A204.1 (cell line): Measurements from ENCODE around the gene KCNJ1.

ENCODE experiments used
- FAIRE-seq: peaks from 2 replicates; lab custom pipeline; 2012; peaks lifted over from hg19 to GRCh38; lab: Jason Lieb, UNC

Gene KCNJ1

DNA sequence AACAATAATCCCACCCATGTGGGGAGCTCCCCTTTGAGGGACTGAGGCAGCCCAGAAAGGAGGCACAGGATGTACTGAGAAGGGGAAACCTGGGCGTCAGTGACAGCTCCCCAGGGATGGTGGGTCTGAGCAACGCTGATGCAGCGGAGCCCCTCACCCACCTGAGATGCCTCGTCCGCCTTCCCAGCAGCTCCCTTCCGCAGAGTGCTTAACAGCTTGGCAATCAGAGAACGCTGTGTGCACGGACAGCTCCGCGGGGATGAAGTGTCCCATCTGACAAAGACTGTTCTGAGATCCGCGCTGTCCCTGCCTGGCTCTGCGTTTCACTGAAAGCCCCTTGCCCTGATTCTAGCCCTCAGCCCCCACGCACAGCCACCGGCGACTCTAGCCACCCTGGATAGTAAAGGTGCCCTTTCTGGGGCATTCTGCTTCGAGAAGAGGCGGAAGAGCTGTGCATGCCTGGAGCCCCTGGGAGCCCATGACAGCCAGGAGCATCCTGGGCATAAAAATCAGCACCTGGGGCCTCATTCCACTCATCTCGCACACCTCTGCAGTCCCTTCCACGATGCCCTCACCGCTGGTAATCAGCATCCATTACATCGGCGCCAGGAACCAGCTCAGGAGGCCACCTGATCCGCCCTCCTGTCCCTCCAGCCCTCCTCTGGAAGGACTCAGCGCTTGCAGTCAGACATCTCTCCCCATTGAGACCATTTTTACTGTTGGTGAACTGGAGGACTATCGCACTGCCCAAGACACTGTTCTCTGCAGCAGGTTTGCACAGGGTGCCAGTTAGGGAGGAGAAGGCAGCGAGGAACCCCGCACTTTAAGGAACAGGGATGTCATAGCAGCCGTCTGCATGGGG is 34.8 kb upstream of the KCNJ1 start:
- FAIRE-seq = no peak

DNA sequence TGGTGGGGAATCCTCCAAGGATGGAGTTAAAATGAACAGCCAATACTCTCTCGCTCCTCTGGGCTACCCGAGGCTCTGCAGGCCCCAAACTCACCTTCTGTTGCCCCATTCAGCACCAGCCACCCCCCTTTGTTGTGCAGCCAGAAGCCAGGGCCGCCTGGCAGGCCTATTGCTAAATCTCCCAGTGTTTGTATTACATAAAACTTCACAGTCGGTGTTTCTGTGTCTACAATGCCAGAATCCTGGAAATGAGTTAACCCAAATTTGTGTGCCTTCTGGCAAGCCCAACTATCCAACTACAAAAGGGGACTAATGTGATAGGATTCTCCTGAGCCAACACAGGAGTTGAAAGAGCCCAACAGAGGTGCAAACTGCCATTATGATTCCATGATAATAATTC is 33.4 kb upstream of the KCNJ1 start:
- FAIRE-seq = no peak

DNA sequence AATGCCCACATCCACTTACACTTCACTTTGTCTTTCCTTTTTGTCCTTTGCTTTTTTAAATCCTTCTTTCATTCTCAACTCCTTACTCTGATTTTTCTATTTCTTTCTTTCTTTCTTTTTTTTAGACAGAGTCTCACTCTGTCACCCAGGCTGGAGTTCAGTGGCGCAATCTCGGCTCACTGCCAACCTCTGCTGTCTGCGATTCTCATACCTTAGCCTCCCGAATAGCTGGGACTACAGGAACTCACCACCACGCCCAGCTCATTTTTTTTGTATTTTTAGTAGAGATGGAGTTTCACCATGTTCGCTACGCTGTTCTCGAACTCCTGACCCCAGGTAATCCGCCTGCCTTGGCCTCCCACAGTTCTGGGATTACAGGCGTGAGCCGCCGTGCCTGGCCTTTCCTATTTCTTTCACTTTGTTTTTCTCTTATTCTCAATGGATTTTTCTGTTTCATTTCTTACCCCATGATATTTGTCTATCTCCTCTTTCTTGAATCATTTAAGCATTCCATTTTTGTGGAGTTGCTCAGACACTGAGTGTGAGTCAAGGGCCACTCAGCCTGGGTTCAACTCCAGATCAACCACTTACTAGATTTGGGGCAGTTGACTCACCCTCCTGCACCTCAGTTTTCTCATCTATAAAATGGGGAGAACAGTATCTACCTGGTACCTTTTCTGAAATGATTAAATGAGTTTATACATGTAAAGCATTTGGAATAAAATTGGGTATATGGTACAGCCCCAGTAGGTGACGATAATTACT is 31.7 kb upstream of the KCNJ1 start:
- no peak for FAIRE-seq

DNA sequence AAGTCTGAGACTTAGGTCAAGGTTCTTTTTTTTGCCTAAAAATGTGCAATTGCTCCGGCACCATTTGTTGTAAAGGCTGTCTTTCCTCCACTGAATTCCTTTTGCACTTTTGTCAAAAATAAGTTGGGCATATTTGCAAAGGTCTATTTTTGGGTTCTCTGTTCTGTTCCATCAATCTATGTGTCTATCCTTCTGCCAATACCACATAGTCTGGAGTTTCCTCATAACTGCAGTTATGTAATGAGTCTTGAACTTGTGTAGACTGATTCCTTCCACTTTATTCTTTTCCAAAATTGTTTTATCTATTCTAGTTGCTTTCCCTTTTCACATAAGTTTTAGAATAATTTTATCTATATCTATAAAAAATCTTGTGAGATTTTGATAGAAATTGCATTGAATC is 30.7 kb upstream of the KCNJ1 start:
- FAIRE-seq = no peak

DNA sequence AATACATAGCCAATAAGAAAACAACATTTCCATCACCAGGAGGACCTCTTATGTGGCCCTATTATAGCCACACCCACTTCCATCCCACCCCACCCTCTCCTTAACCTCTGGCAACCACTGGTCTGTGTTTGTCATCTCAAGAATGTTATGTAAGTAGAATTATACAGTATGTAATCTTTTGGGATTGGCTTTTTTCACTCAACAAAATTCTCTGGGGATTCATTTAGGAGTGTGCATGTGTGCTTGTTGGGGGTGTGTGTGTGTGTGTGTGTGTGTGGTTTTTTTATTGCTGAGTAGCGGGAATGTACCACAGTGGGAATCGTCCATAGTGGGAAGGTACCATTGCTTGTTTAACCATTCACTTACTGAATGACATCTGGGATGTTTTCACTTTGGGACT is 29.3 kb upstream of the KCNJ1 start:
- no peak for FAIRE-seq

DNA sequence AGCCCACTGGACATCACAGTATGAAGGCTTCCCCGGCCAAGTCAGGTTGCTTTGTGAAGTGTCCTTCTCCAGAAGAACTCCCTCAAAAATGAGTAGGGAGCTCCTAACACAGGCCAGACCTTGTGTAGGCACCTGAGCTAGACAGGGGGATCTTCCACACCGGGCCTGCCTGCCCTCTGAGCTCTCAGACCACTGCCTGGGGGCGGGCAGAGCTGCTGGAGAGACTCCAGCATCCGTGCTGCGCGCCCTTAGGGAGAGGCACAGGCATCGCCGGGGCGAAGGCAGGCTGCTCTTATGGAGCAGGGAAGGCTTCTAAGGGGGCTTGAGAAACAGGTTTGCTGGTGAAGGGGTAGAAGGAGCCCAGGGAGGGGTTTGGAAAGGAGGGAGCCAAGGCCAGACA is 28.4 kb upstream of the KCNJ1 start:
- no peak for FAIRE-seq

DNA sequence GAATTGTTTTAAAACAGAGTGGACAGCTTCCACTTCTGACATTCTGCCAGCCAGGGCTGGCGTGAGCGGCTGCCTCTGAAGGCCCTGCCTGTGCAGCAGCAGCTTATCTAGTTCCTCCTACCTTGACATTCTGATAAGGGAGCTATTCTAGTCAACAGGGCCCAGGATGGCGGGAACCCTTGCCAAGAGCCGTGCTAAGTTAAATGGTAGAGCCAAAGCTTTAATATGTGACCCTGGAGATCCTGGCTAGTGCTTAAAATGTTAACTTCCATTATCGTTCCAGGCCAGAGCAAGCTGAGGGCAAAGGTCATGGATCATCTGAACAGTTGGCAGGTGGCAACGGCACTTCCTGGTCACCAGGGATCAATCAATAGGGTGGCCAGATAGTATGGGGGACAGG is 27.6 kb upstream of the KCNJ1 start:
- no peak for FAIRE-seq

DNA sequence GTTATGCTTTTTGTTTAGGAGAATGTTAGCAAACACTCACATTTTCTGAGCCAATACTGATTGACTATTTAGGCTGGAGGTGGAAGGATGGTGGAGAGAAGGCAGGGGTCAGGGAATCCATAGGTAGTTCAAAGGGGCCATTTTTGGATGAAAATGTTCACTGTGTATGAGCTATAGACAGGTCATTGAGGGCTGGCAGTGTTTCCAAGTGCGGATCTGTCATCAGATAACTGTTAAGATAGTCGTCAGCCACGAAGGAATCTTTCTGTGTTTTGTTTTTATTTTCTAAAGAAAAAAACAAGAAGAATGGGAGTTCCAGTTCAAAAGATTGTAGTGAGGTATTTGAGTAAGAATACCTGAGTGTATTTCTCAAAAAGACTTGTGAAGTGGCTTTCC is 27.2 kb upstream of the KCNJ1 start:
- no peak for FAIRE-seq

DNA sequence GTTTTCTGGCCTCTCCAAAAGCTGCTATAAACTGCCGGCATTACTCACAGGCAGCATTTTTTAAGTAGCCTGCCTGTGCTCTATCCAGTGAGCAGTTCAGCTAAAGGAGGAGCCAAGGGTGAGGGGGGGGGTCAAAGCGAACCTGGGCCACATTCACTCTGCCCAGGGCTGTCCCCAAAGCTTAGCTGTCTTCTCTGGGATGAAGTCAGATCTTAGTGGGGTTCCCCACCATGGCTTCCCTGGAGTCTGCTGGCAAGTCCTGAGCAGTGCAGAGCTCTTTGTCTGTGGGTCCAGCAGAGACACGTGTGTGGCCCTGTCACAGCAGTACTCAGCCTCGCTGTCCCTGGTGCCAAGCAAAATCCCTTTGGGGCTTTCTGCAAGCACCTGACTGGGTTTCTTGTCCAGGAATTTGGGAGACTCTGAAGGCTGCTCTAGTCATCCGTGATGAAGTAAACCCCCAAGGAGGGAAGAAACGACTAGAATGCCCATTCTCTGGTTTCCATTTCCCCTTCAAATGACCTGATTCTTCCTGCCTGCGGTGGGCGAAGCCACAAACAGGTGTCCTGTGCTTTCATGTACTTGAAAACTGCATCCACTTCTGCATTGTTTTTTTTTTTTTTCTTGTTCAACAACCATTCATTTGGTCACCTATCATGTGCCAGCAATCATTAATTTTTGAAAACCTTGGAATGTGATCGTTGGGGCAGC is 26.6 kb upstream of the KCNJ1 start:
- FAIRE-seq = no peak

DNA sequence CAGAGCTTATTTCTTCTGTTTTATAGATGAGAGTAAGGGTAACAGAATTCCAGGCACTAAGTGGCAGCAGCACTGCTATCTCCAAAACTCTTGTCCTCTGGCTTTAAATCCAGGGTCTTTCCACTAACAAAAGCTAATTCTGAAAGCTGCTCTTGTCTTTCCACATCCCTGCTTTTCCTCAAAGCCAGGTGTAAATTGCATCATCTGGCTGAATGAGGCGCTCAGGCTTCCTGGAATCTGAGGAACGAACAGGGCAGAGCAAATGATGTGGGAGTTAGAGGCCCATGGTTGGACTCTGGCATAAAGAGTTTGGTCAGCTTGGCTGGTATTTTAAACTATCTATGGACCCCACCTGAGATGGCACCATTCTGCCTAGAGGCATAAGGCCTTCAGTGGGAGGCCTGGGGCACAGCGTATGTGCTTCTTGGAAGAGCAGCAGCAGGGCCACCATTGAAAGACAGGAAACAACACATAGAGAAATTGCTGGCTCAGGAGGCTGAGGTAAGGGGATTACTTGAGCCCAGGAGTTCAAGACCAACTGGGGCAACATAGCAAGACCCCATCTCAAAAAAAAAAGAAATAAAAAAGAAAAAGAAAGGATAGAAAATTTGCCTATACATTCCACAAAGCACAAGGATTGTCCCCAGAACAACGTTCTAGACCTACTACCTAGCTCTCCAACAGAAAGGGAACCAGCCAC is 25.9 kb upstream of the KCNJ1 start:
- FAIRE-seq = no peak

DNA sequence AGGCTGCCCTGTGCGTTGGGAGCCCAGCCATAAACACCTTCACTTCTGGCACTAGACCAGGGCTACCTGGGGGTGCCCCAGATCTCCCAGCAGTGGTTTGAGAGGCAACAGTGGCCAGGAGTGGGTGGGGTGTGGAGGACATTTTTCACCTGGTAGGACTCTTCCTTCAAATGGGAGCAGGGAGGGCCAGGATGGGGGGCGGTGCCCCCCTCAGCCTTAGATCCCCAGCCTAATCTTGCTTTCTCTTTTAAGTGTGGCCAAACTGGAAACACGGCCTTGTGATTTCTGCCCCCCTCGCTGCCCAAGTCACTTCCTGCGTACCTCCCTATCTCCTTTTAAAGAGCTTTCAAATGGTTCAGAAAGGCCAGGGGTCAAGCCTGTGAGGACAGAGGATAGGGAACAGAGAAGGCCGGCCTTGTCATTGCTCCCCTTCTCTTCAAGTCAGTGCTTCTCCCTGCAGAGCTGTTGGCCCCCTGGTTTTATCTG is 24.9 kb upstream of the KCNJ1 start:
- no peak for FAIRE-seq

DNA sequence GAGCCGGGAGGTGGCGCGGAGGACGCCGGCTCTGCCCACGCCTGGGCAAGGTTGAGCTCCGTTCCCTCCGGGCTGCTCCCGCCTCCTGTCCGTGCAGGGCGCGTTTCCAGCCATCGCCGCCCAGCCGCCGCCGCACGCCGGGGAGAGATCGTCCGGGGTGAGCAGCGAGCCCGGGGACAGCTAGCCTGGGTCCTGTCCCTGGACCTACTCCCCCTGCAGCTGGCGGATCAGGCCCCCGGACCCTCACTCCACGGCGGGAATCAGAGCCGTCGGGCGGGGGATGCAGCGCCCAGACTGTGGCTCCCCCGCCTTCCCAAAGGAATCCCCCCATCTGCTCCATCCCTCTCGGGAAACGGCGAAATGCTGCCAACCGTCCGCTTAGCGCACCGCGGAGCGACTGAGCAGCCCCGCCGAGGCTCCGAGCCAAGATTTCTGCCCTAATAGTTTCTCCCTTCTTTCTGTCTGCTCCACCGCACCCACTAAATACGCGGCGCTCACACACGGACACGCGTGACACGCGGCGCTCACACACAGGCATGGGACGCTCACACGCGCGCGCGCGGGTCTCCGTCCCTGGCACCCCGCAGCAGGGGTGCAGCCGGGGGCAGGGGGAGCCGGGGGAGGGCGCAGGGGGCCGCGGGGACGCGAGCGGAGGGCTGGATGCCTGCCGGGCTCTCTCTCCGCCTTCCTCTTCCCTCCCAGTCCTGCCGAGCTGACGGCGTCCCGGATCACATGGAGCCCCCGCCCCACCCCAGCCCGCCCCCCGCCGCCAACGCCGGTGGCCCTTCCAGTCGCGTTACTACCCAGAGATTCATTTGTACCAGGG is 23.7 kb upstream of the KCNJ1 start, which contains the start of gene KCNJ5:
TSS of gene KCNJ5 (plus strand) at position 814 of the 826 bp plus-strand sequence. CDS start 19,918 bp downstream, outside the sequence.
- no peak for FAIRE-seq

DNA sequence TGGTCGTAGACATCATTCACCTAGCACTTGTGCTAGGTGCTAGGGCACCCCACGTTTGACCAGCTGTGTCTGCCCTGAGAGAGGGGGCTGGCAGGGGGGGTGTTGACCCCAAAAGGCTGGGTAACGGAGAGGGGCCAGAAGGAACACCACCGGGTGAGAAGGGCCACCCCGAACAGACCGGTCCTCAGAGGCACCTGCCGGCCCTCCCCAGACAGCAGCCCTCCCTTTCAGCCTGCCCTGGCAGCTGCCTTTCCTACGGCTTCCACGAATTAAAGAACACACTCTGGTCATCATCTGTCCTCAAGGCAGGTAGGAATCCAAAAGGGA is 23.1 kb upstream of the KCNJ1 start:
- no peak for FAIRE-seq

DNA sequence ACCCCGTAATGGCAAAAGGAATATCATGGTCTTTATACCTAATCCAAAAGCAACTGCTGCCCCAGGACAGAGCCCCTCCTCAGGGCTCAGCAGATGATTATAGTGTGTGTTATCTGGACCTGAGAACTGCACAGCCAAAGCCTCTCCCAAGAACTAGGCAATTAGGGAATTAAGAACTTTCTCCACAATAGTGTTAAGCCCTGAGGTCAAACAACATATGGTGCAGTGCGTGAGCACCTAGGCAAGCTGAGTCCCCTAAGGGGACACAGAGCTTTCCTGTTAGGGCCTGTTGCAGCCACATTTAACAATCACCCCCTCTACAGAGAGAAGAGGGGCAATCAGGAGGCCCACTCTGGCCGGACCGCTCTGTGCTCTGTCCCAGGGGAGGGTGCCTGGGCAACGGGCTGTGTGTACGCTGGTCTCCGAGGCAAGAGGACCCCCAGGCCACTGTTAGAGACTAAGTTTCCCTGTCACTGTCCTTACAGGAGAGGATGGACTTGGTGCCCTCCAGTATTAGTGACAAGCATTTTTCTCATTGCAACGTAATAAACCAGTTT is 22.6 kb upstream of the KCNJ1 start:
- no peak for FAIRE-seq

DNA sequence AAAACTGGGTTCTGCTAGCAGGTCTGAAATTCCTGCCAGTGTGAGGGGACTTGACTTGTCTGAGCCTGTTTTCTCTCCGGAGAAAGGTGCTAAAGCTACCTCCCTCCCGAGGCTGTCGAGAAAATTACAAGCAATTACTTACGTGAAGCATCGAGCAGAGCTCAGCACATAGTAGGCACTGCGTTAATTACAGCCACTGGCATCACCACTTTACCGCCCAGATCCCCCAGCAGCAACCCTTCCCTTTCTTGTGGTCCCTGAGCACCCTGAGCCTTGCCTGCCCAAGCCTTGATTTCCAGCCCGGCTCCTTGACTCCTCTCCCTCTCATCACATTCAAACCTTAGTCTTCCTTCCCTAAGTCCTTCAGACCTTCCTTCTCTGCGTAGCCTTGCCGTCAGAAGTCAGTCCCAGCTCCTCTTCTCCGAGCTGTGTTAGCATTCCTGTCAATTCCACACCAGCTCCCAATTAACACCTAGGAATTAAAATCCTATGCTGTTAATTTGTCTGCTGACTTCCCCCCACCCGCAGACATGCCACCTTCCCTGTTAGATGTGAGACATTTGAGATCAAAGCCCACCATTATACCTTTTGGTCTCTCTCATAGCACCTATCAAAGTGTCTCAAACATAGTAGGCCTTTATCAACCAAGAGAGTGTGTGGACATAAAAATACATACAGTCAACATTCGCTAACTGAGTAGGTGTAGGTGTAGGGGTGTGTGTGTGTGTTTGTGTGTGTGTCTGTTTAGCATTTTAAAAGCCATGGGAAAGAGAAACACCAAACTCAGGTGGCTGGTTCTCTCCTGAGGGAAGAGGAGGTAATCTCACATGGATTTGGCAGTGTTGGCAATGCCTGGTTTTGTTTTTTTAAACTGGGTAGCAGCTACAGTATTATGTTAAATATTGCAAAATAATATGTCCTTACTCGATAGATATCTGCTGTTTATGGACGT is 21.2 kb upstream of the KCNJ1 start:
- FAIRE-seq = no peak

DNA sequence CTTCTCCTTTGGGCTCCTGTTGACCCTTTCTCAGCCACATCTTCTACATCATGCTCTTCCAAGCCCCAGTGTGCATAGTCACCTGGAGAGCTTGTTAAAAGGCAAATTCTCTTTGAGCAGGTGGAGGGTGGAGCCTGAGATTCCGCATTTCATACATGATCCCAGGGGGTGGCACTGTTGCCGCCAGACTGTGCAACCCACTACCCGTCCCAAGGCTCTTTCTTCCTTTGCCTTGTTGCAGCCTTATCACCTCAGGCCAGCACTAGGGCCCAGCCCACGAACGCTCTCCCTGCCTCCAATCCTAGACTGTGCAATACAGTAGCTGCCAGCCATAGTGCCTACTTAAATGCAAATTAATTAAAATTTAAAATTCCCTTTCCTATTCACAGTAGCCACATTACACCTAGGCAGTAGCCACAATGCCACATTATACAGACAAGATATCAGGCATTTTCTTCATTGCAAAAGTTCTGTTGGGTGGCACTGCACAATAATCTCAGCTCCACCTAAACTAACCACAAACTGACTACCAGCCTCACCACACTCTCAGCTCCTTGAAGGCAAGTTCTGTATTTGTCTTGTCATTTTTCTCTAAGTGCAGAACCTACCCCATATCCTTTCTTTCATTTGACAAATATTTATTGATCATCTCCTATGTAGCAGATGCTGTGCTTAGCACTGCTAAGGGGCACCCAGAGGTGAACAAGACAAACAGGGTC is 19.5 kb upstream of the KCNJ1 start:
- no peak for FAIRE-seq

DNA sequence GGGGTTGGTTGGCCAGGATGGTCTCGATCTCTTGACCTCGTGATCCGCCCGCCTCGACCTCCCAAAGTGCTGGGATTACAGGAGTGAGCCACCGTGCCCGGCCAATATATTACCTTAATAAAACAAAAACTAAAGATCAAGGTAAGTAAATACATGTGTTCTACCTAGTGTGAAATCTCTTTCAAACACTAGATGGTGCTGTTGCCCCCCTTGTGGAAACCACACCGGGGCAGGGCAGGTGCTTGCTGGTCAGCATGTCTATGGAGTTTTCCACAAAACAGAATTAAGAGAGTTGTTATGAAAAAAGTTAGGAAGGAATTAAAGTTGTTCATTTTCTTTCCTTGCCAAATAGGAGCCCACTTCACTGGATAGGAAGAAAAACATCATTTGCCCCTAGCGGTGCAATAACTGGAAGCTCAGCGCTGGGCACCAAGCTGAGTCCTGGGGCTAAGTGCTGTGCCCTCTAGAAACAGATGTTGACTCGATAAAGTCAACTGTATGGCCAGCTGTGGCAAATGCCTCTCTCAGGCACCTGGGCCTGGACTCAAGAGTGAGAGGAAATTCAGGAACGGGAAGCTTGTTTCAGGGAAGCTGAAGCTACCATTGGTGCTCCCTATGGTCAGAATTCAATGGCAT is 17.7 kb upstream of the KCNJ1 start:
- FAIRE-seq = peak; percentile 83

DNA sequence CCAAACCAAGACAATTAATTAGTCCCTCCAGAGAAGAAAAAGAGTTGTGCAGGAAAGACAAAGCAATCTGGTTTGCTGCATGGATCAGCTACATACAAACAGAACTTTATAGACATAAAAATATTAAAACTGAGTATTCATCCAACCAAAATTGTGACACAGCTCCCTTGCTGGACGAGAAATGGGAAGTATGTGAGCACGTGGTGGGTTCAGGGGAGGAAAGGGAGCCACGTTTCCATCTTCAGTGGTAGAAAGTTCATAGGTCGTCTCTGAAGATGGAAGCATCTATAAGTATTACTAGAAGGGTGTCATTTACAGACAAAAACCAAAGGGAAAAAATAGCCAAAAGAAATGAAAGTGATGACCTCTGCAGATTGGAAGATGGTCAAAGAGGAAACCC is 17.0 kb upstream of the KCNJ1 start:
- FAIRE-seq = no peak

DNA sequence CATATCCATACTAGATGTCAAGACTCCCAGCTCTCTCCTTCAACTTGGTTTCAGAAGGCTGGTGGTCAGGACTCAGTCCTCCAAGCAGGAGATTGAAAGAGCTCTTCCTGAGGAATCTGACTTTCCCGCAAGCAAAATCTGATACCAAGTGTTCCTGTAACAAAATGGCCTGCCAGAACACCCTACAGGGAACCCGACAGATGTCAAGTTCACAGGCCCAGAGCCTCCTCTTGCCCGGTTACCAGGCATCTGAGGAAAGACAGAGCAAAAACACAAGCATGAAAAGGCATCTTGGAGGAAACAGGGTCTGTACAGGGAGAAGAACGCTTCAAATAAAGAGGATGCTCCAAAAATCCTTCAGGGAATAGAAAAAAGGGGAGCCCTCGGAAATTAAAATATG is 15.4 kb upstream of the KCNJ1 start:
- no peak for FAIRE-seq
